Left hindlimb (tissue), 1 donor: ENCODE results near the gene ERVW-1.
"Not testable (repeated sequence)": the region's sequence is repeated elsewhere in the genome, so short reads cannot be mapped to it uniquely, and the experiment has no call there.

ENCODE experiments used
- DNase-seq: peaks from one replicate; pipeline ENCODE4 v3.0.0-alpha.2; 2018

The ERVW-1 gene

GRCh38 chr7:92466682-92467081 lies 11.1 kb downstream of the ERVW-1 start:
- no peak for DNase-seq

GRCh38 chr7:92464515-92464914 lies 13.2 kb downstream of the ERVW-1 start:
- no peak for DNase-seq

- no peak for DNase-seq
Observed at GRCh38 chr7:92462560-92462959, 15.2 kb downstream of the ERVW-1 start.

GRCh38 chr7:92461027-92462003 lies 16.4 kb downstream of the ERVW-1 start:
- DNase-seq, result no peak

GRCh38 chr7:92460510-92460909 lies 17.2 kb downstream of the ERVW-1 start:
- no peak for DNase-seq

GRCh38 chr7:92460109-92460508 lies 17.6 kb downstream of the ERVW-1 start:
- no peak for DNase-seq

GRCh38 chr7:92456236-92456635 lies 21.5 kb downstream of the ERVW-1 start:
- DNase-seq, result no peak

GRCh38 chr7:92451645-92452044 lies 26.1 kb downstream of the ERVW-1 start:
- no peak for DNase-seq

- DNase-seq, result peak; percentile 37
Observed at GRCh38 chr7:92448205-92448747, 29.5 kb downstream of the ERVW-1 start.

- DNase-seq, result peak; percentile 94
Observed at GRCh38 chr7:92447345-92448204, 30.2 kb downstream of the ERVW-1 start, which contains the start of gene GATAD1. TSS of gene GATAD1 (plus strand) at chr7:92447482. CDS start at chr7:92447730, 248 bp downstream.

- DNase-seq, result no peak
Observed at GRCh38 chr7:92446869-92447344, 30.8 kb downstream of the ERVW-1 start.

GRCh38 chr7:92442720-92443119 lies 35.0 kb downstream of the ERVW-1 start:
- DNase-seq, result not testable (repeated sequence)

GRCh38 chr7:92437956-92438491 lies 39.7 kb downstream of the ERVW-1 start:
- DNase-seq, result no peak

- no peak for DNase-seq
Observed at GRCh38 chr7:92436612-92437445, 40.9 kb downstream of the ERVW-1 start.

- DNase-seq, result no peak
Observed at GRCh38 chr7:92435542-92435941, 42.2 kb downstream of the ERVW-1 start.

GRCh38 chr7:92433019-92433418 lies 44.7 kb downstream of the ERVW-1 start:
- DNase-seq, result no peak

GRCh38 chr7:92432299-92432946 lies 45.3 kb downstream of the ERVW-1 start:
- no peak for DNase-seq

GRCh38 chr7:92427193-92427592 lies 50.6 kb downstream of the ERVW-1 start:
- no peak for DNase-seq

GRCh38 chr7:92425311-92425947 lies 52.3 kb downstream of the ERVW-1 start:
- no peak for DNase-seq

- no peak for DNase-seq
Observed at GRCh38 chr7:92423710-92424131, 54.0 kb downstream of the ERVW-1 start.

- no peak for DNase-seq
Observed at GRCh38 chr7:92422926-92423325, 54.8 kb downstream of the ERVW-1 start.
